Activated effector memory CD4-positive, alpha-beta T cell treated with Interleukin-2 at 50 U/mL for 16 hours (primary cell): Measurements from ENCODE around the gene WDR3.
"Not testable (repeated sequence)": the region's sequence is repeated elsewhere in the genome, so short reads cannot be mapped to it uniquely, and the experiment has no call there.

Source experiments
- DNase-seq: peaks from one replicate; pipeline ENCODE4 v3.0.0-alpha.2; 2020

Gene WDR3

GRCh38 chr1:117929343-117930172 lies at the start of gene WDR3, which contains the start of gene GDAP2:
Gene WDR3, plus strand, starts transcription at chr1:117929739. Its CDS starts 3,581 bp downstream, at chr1:117933320.
Gene GDAP2, minus strand, starts transcription at chr1:117929621. Its CDS starts 9,264 bp downstream, at chr1:117920357.
- DNase-seq, result peak; percentile 93

GRCh38 chr1:117883616-117884015 lies 45.9 kb upstream of the WDR3 start:
- DNase-seq, result no peak

DNA sequence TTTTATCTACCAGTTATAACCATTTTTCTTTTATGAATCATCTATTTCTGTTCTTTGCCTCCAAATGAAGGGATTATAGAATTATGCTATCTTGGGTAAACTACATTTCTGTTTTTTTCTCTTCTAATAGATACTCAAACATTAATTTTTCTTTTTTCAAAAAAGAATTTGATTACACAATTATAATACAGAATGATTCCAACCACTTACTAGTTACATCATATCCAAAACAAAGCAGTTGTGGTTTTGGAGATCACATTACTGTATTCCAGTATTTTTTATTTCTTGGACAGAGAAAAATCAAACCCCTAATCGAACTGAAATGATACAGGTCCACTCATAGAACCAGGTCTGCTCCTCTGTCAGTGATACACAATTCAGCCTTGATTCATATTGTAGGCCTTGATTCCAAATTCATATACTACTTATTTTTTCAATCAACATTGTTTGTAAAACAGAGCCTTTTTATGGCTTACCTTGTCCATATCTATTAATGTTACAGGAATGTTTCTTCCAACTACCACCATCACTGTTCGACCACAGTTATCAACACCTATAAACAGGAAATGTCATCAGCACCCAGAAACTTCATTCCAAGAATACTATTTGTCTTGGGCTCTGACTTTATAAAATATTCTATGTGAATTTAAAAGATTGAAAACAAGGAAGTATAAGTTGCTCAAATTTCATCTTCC lies 43.3 kb upstream of the WDR3 start:
- DNase-seq, result no peak

DNA sequence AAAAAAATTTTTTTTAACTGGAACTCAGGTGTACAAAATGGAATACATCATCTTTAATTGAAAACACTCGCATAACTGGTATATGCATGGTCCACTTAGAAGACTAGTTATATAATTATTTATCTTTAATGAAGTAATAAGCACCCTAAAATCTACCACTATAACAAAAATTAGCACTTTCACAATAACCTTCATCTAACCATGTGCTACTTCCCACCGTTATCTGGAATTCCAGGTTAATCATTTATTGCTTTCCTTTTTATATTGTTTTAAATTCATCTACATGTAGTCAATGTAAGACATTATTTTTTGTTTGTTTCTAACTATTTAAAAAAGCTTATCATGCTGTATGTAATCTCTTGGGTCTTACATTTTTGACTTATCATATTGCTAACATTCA lies 39.1 kb upstream of the WDR3 start:
- no peak for DNase-seq

GRCh38 chr1:117892512-117892911 lies 37.0 kb upstream of the WDR3 start:
- DNase-seq, result no peak

DNA sequence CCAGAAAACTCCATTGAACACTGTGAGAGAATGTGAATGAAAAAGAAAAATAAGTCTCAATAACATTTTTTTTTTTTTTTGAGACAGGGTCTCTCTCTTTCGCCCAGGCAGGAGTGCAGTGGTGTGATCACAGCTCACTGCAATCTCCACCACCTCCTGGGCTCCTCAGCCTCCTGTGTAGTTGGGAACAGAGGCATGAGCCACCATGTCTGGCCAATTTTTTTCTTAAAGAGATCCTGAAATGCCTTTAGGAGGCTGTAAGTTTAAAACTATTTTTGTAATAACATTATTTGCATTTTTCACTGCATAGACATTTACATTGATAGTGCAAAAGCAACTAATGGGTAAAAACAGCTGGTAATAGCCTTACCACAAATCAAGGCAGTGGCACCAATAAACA lies 35.5 kb upstream of the WDR3 start:
- DNase-seq, result no peak

GRCh38 chr1:117895482-117896114 lies 33.9 kb upstream of the WDR3 start:
- peak; percentile 5 for DNase-seq

DNA sequence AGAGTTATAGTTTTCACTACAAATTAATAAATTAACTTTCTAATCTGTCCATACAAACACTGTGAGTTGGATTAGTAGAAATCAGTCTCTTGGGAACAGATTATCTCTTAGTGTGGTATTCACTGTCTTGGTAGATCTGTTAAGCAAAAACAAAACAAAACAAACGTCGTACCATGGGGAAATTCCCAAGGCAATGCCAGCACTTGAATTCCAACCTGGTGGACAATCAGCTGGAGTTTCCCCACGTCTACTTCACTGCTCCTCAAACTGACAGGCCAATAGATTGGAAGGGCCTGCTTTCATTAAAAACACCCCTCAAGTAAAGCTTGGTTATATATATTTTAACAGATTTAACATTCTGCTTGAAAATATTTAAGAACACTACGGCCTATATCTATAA lies 32.0 kb upstream of the WDR3 start:
- DNase-seq, result no peak

GRCh38 chr1:117899801-117900200 lies 29.7 kb upstream of the WDR3 start:
- no peak for DNase-seq

DNA sequence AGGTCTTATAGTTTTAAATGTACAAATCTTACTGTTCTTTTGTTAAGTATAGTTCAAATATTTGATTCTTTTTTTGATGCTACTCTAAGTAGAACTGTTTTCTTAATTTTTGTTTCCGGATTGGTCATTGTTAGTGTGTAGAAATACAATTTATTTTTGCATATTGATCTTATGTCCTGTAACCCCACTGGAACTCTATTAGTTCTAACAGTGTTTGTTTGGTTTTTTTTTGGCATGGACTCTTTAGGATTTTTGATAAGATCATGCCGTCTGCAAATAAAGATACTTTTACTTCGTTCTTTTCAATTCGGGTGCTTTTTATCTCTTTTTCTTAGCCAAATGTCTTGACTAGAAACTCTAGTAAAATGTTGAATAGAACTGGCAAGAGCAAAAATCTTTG lies 26.6 kb upstream of the WDR3 start:
- no peak for DNase-seq

GRCh38 chr1:117904485-117904884 lies 25.1 kb upstream of the WDR3 start:
- DNase-seq, result no peak

- DNase-seq, result no peak
Observed at GRCh38 chr1:117905019-117905418, 24.5 kb upstream of the WDR3 start.

DNA sequence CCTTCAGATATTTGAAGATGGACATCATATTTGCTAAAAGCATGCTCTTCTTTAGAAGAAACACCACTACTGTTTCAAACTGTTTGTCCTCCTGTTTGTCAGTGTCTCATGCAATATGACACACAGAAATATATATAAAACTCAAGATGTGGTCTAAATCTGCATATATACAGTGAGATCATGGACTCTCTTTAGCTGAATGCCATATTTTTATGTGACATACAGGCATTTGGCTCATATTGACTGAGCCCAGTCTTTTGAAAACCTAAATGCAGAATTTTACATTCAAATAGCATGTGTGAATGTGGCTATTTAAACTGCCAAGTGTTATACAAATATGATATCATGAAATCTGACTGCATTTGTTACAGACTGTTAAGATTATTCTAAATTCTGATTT lies 18.5 kb upstream of the WDR3 start:
- DNase-seq, result no peak

DNA sequence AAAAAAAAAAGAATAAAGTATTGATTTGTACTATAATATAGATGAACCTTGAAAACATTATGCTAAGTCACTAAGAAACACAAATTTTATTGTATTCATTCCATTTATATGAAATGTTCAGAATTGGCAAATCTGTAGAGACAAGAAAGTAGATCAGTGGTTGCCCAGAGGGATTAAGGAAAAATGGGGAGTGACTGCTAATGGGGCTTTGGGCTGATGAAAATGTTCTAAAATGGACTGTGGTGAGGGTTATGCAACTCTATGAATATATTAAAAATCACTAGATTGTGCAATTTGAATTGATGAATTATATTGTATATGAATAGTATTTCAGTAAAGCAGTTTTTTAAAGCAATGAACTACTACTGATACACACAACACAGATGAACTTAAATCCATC lies 10.2 kb upstream of the WDR3 start:
- no peak for DNase-seq

DNA sequence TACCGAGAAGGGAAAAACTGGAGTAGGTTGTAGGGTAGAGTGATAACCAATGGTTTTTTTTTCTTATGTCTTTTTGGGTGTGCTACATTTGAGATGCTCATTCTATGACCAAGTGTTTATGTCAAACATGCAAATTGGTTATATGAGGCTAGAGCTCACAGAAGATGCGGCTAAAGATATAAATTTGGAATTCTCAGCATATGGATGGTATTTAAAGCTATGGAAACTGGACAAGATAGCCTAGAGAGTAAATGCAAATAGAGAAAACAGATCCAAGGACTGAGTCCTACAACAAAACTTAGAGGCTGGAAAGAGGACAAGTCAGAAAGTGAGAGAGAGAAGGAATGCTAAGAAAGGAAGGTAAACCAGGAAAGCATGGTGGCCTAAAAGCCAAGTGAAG lies 7.5 kb upstream of the WDR3 start:
- no peak for DNase-seq

DNA sequence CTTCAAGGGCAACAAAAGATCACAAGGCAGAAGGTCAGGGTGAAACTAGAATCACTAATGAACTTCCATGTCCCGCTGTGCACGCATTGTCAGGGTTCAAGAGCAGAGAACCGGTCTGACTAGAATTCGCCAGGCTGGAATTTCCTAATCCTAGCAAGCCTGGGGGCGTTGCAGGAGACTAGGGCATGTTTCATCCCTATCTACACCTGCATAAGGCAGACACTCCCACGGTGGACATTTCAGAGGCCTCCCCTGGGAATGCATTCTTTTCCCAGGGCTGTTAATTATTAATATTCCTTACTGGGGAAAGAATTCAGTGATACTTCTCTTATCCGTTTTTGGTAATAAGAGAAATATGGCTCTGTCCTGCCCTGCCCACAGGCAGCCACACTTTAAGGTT lies 6.8 kb upstream of the WDR3 start:
- DNase-seq, result not testable (repeated sequence)

DNA sequence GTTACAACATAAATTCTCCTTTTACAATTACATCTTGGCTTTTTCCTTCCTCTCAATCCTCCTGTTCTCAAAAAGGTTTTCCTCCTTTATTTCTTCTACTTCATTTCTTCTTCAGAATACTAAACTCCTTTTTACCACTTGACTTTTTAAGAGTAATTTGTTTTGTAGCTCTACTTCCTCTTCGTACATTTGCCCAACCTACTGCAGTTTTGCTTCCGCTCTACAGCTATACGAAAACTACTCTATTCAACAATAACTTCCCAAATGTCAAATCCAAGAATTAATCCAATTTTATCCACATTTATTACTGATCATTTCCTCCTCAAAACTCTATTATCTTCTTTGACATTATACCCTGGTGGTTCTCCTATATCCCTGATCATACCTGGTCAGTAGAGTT lies 3.6 kb upstream of the WDR3 start:
- no peak for DNase-seq

GRCh38 chr1:117928881-117929342 lies 627 bp upstream of the WDR3 start:
- no peak for DNase-seq

DNA sequence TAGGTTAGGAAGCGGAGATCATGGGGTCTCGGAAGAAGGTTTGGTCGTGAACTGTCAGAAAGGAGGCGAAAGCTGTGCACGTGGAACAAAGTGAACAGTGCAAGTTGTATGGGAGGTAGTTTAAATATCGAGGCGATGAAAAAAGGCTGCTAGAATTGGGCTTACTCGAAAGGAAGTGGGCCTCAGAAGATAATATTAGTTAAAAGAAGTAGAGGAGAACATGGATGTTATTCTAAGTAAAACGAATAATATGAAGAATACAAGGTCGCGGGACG lies 571 bp downstream of the WDR3 start:
- DNase-seq, result no peak

DNA sequence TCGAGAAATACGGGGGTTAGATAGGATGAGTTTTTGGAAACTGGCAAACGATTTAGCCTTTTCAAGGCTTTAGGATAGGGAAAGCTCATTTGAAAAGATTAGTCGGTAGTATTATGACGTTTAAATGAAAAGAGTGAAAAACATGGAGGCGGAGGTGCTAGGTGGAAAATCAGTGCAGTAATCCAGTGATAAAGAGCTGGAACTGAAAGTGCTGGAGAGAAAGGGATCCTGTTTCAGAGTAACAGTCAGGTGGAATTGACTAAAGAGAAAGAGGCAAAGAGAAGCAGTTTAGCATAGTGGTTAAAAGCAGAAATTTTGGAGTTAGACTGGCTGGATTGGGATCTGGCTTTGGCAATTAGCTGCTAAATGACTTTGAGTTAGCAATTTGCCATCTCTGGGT lies 945 bp downstream of the WDR3 start:
- no peak for DNase-seq

DNA sequence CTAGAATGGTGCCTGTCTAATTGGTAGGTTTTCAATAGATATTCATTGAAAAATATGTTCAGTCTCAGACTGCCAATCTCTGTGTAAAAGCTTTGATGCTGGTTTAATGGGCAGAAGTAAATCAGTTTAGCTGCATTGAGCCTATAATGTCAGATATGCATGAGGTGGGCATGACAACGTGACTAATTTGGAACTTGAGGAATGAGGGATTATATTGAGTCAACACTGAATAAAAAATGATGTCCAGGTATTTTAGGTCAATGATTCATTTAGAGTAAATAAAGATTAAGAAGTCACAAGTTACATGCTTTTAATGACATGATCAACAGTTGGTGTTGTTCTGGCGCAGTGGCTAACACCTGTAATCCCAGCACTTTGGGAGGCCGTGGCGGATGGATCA lies 3.0 kb downstream of the WDR3 start:
- DNase-seq, result no peak

DNA sequence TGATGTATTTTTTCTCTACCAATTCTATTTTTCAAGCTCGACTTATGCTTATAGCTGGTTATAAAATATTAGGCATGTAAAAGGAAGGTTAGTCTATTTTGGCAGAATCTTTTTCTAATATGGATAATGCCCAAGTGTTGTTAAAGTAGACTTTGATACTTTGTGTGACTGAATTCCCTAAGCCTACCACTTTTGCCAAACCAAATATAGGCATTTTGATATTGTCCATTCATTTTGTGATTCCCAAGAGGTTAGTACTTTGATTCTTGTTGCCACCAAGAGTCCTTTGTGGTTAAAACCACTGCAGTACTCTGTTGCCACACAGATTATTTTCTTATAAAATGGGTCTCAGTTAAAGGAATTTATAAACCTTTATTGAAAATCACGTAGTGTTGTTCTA lies 4.2 kb downstream of the WDR3 start:
- DNase-seq, result no peak

DNA sequence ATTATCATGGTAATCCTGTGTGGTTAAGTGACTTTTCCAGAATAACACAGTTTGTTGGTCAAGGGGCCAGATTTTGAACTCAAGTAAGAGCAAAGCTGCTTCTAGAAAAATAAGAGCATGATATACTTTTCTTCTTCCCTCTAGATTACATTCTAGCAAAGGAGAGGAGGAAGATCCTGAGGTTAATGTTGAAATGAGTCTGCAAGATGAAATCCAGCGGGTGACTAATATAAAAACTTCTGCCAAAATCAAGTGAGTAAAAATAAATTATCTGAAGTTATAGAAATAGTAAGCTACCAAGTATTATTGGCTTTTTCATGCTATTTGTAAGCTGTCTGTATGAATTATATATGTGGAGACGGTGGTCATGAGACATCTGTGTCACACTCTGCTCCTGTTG lies 12.8 kb downstream of the WDR3 start:
- DNase-seq, result no peak

- no peak for DNase-seq
Observed at GRCh38 chr1:117952386-117952785, 22.8 kb downstream of the WDR3 start.
